GM23338 (cell line): ENCODE measurements around the gene SRGAP1. TPM values are rescaled to one million over a fixed set of nuclear protein-coding genes. Genes with fewer than 3 reads are reported as not detected.

Experiments used
- ATAC-seq: fragments of 200-7000 bp; cut with Tn5 transposase; 3 replicates; pipeline ENCODE4 v1.9.1; 2020
- DNase-seq: peaks from one replicate; pipeline ENCODE4 v3.0.0-alpha.2; 2015; ENCODE audit warnings: low spot score
- H2AFZ ChIP-seq: fragments of 200-600 bp; sonication (generic); 2 replicates; pipeline ENCODE4 v1.8.0; 2016; ENCODE audit warnings: antibody characterized with exemption, mild to moderate bottlenecking, moderate library complexity
- H3F3A ChIP-seq: fragments of 200-600 bp; sonication (generic); replicated peaks from 2 replicates; pipeline ENCODE4 v1.8.0; 2017; ENCODE audit warnings: antibody characterized with exemption, mixed run types, low read depth
- H3K27ac ChIP-seq: fragments of 200-600 bp; sonication (generic); 2 replicates; pipeline ENCODE4 v1.6.1; 2016; ENCODE audit warnings: low read depth
- H3K27me3 ChIP-seq: fragments of 200-600 bp; sonication (generic); 2 replicates; pipeline ENCODE4 v1.8.0; 2016; ENCODE audit warnings: mild to moderate bottlenecking, mixed run types, moderate library complexity; ENCODE audit not compliant: insufficient read depth
- H3K36me3 ChIP-seq: fragments of 200-600 bp; sonication (generic); 2 replicates; pipeline ENCODE4 v1.8.0; 2016; ENCODE audit warnings: mild to moderate bottlenecking; ENCODE audit not compliant: insufficient read depth
- H3K4me1 ChIP-seq: fragments of 200-600 bp; sonication (generic); 2 replicates; pipeline ENCODE4 v1.8.0; 2016; ENCODE audit warnings: mild to moderate bottlenecking, moderate library complexity; ENCODE audit not compliant: insufficient read depth
- H3K4me2 ChIP-seq: fragments of 200-600 bp; sonication (generic); 2 replicates; pipeline ENCODE4 v1.7.1; 2017; ENCODE audit warnings: mixed run types
- H3K4me3 ChIP-seq: fragments of 200-600 bp; sonication (generic); 2 replicates; pipeline ENCODE4 v1.6.1; 2016; ENCODE audit warnings: mixed run types
- H3K79me2 ChIP-seq: fragments of 200-600 bp; sonication (generic); replicated peaks from 2 replicates; pipeline ENCODE4 v1.8.0; 2017; ENCODE audit warnings: mild to moderate bottlenecking; ENCODE audit not compliant: insufficient read depth
- H3K9me2 ChIP-seq: fragments of 200-600 bp; sonication (generic); 2 replicates; pipeline ENCODE4 v1.8.0; 2017; ENCODE audit not compliant: insufficient read depth
- H4K20me1 ChIP-seq: fragments of 200-600 bp; sonication (generic); replicated peaks from 2 replicates; pipeline ENCODE4 v1.8.0; 2017; ENCODE audit warnings: mild to moderate bottlenecking; ENCODE audit not compliant: insufficient read depth
- H3K27ac Mint-ChIP-seq: 2 replicates; pipeline ENCODE4 v1.8.0; 2020; ENCODE audit warnings: inconsistent platforms, mild to moderate bottlenecking, moderate library complexity, mixed read lengths
- H3K27me3 Mint-ChIP-seq: 3 replicates; pipeline ENCODE4 v1.8.0; 2022; ENCODE audit warnings: low read depth, mild to moderate bottlenecking, moderate library complexity, mixed read lengths, inconsistent platforms; ENCODE audit not compliant: insufficient read depth, poor library complexity
- H3K36me3 Mint-ChIP-seq: 3 replicates; pipeline ENCODE4 v1.8.0; 2021; ENCODE audit warnings: low read depth, mild to moderate bottlenecking, inconsistent platforms, moderate library complexity, mixed read lengths
- H3K4me1 Mint-ChIP-seq: 3 replicates; pipeline ENCODE4 v1.8.0; 2020; ENCODE audit warnings: mild to moderate bottlenecking, inconsistent platforms, mixed read lengths
- H3K4me3 Mint-ChIP-seq: 3 replicates; pipeline ENCODE4 v1.8.0; 2021; ENCODE audit warnings: moderate library complexity, mild to moderate bottlenecking, inconsistent platforms, mixed read lengths
- H3K9me3 Mint-ChIP-seq: 3 replicates; pipeline ENCODE4 v1.8.0; 2020; ENCODE audit warnings: moderate library complexity, mild to moderate bottlenecking, inconsistent platforms, mixed read lengths
- CREB1 ChIP-seq: fragments of 250-450 bp; sonication (Bioruptor Pico); IDR thresholded peaks from 2 replicates; pipeline ENCODE4 v1.5.0; 2020; ENCODE audit warnings: low read depth, mild to moderate bottlenecking, moderate library complexity
- CTCF ChIP-seq, 2 experiments: fragments of 200-600 bp in 1 of 2; sonication (generic) in 1 of 2; conservative IDR thresholded peaks; 2 replicates each; pipeline versions ENCODE4 v1.5.1 to v1.6.1; 2016 to 2017; ENCODE audit warnings: antibody characterized with exemption in 2 of 2, low read depth in 2 of 2, mild to moderate bottlenecking in 2 of 2, moderate library complexity in 1 of 2
- ETS1 ChIP-seq: IDR thresholded peaks from 2 replicates; pipeline ENCODE4 v1.6.1; 2016; ENCODE audit warnings: antibody characterized with exemption
- JUNB ChIP-seq: IDR thresholded peaks from one replicate; pipeline ENCODE4 v1.6.1; 2016; ENCODE audit warnings: antibody characterized with exemption; ENCODE audit not compliant: unreplicated experiment
- NANOG ChIP-seq: IDR thresholded peaks from 2 replicates; pipeline ENCODE4 v1.6.1; 2016; ENCODE audit warnings: antibody characterized with exemption, borderline replicate concordance
- POLR2AphosphoS5 ChIP-seq: IDR thresholded peaks from 2 replicates; pipeline ENCODE4 v1.6.1; 2016; ENCODE audit warnings: antibody characterized with exemption, low read depth
- STAT1 ChIP-seq: IDR thresholded peaks from one replicate; pipeline ENCODE4 v1.6.1; 2016; ENCODE audit warnings: antibody characterized with exemption; ENCODE audit not compliant: unreplicated experiment
- ZNF114 ChIP-seq: fragments of 250-450 bp; sonication (Bioruptor Pico); IDR thresholded peaks from 2 replicates; pipeline ENCODE4 v1.5.0; 2020; ENCODE audit warnings: mild to moderate bottlenecking, moderate library complexity
- ZNF331 ChIP-seq: fragments of 250-450 bp; sonication (Bioruptor Pico); IDR thresholded peaks from 2 replicates; pipeline ENCODE4 v1.5.0; 2020; ENCODE audit warnings: low read depth, mild to moderate bottlenecking, moderate library complexity
- ZNF462 ChIP-seq: fragments of 250-450 bp; sonication (Bioruptor Pico); IDR thresholded peaks from 2 replicates; pipeline ENCODE4 v1.5.0; 2020; ENCODE audit warnings: mild to moderate bottlenecking, moderate library complexity
- polyA plus RNA-seq: library from polyadenylated mRNA; unstranded; fragments of >200 nt; fragmentation: Nextera tagmentation; extraction: Ambion mirVana; gene quantifications from 2 replicates; pipeline ENCODE4 v1.2.1, GENCODE V29; 2016
- total RNA-seq: library from RNA; depleted of rRNA; stranded (reverse); fragments of >200 nt; shearing (Covaris generic); gene quantifications from 2 replicates; pipeline ENCODE4 v1.2.3, GENCODE V29; 2014

The SRGAP1 gene
- total and polyA plus RNA-seq, 2 experiments from 2014 or later = 6.1 to 8.1 TPM

- TF ChIP-seq CTCF (conservative IDR thresholded peaks at IDR 0.05; ENCODE audit: low read depth in 2 of 2) = no peak
- no peak for TF ChIP-seq STAT1
- no peak for TF ChIP-seq CREB1 (CRISPR knock-in tag)
- no peak for TF ChIP-seq JUNB
Observed at GRCh38 chr12:63845726-63846125, 1.2 kb downstream of the SRGAP1 start (continued).

- no peak for ATAC-seq
- Histone ChIP-seq H3K4me2 (peak overlapping the region; percentile 100), H3K36me3 (no peaks in the 10 kb centered on the region), H4K20me1 (peaks cover 4% of the 10 kb centered on the region), H3K9me2 (no peaks in the 10 kb centered on the region), H3K4me1 (peaks cover 16% of the 10 kb centered on the region), H3K79me2 (peaks cover 62% of the 10 kb centered on the region), H3K4me3 (peak overlapping the region; percentile 99), H3K27me3 (peaks cover 20% of the 10 kb centered on the region), H2AFZ (no peak overlapping the region), H3K27ac (no peak overlapping the region), H3F3A (0 out of 2 replicates have a peak, but pooled peaks cover 7% of the 10 kb centered on the region)
- H3K36me3 Mint-ChIP-seq = peaks cover 2% of the 10 kb centered on the region; the same call in 1 of the 3 replicates
- no peaks in the 10 kb centered on the region; the same call in 2 of the 3 replicates for H3K9me3 Mint-ChIP-seq
- peak overlapping the region; percentile 95 for H3K4me3 Mint-ChIP-seq
- H3K27me3 Mint-ChIP-seq = peaks cover 8% of the 10 kb centered on the region
- no peak overlapping the region for H3K27ac Mint-ChIP-seq
- peaks cover 21% of the 10 kb centered on the region for H3K4me1 Mint-ChIP-seq
- no peak for DNase-seq
- TF ChIP-seq CTCF (conservative IDR thresholded peaks at IDR 0.05; ENCODE audit: low read depth in 2 of 2) (no peak), ZNF331 (CRISPR knock-in tag) (no peak), STAT1 (no peak), ZNF462 (no peak), POLR2AphosphoS5 (no peak), ZNF114 (CRISPR knock-in tag) (no peak), NANOG (no peak), ETS1 (no peak), CREB1 (CRISPR knock-in tag) (no peak)
Observed at GRCh38 chr12:63846238-63846967, 1.9 kb downstream of the SRGAP1 start.
